ENCODE data around the gene GPR3. TPM values are rescaled to one million over a fixed set of nuclear protein-coding genes. Genes with fewer than 3 reads are reported as not detected.

Gene GPR3
- total RNA-seq, 1 experiment from 2014 or later: 0.80 TPM

DNA sequence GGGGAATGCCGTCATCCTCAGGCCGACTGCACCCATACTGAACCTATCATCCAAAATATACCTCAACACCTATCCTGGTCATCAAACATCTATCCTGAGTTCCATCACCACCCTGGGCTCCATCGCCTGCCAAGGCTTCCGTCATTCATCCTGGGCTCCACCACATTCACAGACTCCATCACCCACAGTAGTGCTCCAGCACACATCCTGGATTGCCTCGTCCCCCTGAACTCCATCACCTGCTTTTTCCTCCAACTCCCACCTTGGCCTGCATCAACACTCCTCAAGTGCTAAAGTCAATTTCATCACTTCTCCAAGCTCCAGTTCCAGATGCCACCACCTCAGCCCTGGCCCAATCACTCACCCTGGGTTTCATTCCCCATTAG lies 33.5 kb upstream of the GPR3 start:
- DNase-seq (ENCODE audit: low read depth): no peak

DNA sequence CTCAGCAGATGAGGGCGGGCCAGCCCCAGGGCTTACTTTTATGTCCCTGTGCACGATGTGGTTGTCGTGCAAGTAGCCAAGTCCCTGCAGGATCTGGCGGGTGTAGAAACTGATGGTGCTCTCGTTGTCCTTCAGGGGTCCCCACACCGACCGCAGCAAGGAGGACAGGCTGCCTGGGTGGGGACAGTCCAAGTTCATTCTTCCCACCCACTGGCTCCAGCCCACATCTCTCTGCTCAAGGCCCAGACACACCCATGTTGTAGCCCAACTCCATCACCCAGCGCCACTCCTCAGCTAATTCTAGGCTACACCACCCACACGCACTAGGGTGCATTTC lies 32.6 kb upstream of the GPR3 start:
- DNase-seq (ENCODE audit: low read depth): no peak

DNA sequence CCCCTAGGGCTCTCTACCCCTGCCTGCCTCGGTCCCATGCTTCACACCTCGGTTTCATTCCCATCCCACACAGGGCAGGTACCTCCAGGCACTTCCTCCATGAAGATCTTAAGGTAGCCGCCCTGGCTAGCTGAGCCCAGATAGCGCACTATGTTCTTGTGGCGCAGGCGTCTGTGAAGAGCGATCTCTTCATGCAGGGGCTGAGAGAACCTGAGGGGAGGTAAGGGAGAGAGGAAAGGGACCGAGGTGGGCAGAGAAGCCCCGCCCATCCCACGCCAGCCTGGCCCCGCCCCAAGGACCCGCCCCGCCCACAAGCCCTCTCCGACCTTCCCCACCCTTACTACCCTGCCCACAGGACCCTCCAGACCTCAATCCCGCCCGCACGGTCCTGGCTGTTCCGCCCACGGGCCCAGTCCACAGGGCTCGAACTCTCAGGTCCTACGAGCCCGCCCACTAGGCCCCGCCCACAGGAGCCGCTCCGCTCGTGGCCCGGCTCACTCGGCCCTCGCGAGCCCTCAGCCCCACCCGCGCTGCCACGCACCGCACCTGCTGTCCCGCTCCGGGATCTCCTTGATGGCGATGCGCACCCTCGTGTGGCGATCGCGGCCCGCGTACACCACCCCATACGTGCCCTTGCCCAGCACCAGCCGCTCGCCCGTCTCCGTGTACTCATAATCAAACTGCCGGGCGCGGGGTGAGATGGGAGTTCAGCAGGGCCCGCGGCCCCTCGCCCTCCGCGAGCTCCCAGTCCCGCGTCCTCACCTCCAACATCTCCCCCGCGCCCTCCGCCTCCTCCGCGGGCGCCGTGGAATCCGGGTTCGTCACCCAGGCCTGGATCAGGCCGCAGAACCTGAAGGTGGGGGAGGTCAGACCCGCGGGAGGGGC lies 32.0 kb upstream of the GPR3 start:
- DNase-seq (ENCODE audit: low read depth): no peak

DNA sequence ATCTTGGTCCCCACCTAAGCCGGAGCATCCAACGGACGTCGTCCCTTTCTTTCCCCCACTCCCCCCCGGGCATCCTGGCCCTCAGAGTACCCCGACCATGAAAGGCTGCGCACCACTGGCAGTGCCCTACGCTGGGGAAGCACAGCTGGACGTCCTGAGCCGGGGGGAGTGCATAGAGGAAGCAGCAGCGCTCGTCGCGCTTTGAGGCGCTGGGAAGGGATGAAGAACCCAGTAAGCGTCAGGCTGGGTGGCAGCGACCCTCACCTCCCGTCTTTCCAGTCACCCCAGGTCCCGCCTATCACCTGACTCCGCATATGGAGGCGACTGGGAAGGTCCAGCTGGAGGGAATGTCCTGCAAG lies 31.4 kb upstream of the GPR3 start:
- DNase-seq (ENCODE audit: low read depth): no peak

DNA sequence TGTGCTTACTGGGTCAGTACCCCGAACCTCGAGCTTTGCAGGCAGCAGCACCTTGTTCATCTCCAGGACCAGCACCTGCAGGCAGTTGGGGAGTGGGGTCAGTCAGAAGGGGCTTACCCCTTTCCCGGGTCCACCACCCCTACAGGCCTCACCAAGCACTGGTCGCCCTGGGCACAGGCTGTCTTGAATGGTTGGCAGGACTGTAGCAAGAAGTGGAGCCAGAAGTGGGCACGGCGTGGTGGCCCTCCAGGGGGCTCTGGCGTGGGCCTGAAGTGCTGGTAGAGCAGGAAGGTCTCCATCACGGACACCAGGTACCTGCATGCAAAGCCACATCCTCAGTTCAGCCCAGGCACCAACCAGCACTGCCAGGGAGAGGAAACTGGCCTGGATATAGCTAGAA lies 30.9 kb upstream of the GPR3 start:
- no peak for DNase-seq (ENCODE audit: low read depth)

DNA sequence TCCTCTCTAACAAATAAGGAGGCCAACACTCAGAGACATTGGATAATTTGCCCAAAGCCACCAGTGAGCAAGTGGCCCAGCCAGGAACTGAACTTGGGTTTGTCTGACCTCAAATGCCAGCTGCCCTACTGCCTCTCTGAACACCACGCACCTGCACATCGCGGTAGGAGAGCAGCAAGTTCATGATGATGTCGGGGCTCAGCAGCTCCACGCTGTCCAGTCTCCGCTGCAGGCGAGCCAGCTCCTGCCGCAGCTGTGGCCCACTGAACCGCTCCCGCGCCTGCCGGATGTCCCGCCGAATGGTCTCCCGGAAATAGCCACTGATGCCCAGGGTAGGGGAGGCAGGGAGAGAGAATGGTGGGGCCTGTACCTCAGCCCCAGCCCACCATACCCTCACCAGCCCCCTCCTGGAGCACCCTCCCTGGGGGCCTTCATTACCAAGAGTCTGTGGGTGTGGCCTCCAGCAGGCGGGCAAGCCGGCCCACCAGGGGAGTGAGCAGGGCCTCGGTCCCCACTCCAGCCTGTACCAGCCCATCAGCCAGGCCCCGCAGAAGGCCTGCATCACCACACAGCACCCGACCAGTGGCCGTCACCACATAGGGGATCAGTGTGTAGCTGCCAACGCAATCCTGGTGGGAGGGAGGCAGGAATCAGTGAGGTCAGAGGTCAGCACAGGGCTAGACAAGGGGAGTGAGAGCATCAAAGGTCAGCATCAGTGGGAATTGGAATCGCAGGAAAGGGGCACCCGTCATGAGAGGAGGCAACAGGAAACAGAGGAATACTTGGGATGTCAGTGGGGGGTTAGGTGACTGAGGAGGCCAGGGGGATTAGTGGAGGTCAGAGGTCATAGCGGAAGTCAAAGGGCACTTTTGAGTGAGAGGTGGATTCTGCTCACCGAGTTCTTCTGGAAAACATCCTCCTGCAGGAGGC lies 28.4 kb upstream of the GPR3 start:
- no peak for DNase-seq (ENCODE audit: low read depth)

DNA sequence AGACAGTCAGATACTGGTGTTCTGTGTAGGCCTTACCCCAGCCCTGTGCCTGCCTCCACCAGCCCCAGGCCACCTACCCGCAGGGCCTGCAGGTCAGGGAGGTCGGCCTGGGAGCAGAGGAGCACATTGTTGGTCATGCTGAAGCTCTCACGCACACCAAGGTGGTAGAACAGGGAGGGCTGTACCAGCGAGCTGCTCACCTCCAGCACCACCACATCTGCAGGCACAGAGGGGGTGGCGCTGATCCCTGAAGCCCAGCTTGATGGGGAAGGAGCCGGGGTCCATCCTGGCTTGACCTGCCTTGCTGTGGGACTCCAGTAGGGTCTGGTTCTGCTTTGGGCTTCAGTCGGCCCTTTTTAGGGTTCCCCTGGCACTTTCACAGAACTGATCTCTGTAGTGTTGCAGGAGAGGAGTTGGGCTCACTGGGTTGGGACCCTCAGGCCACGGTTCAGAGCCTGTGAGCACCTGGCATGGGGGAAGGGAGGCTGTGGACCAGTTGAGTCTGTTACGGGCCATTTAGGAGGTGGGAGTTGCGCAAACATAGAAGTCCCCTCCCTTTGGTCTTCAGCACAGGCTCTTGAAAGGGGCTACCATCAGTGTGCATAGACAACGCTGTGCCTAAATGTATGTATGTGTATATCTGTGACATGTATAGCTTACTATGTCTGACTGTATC lies 27.6 kb upstream of the GPR3 start:
- no peak for DNase-seq (ENCODE audit: low read depth)

DNA sequence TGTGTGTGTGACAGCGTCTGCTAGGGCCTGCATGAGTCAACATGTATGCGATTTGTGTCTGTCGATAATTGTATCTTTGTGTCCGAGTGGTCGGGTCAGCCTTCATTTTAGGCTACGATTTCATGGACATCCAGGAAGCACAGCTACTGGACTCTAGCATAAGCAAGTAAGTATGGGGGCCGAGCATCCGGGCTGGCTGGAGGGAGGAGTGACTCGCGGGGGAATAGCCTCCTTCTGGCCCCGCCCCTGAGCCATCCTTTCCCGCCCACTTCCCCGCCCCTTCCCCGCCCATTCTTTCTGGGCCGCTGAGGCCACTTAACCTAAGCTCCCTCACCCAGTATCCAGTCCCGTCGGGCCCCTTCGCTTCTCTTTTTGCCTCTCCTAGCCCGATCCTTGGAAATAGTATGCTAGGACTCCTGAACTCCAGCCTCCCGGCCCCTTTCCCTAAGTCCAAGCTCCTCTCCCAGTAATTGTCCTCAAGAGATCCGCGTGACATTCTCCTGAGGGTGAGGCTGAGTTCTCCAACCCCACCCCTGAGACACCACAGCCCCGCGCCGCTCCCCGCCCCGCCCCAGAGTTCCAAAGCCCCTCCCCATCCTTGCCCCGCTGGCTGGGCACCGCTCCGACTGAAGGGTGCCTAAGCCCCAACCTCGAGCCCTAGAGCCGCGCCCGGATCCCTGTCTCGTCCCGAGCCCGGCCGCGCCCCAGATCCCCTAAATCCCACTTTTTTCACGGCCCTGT lies 26.9 kb upstream of the GPR3 start:
- peak; percentile 90 for DNase-seq (ENCODE audit: low read depth)

DNA sequence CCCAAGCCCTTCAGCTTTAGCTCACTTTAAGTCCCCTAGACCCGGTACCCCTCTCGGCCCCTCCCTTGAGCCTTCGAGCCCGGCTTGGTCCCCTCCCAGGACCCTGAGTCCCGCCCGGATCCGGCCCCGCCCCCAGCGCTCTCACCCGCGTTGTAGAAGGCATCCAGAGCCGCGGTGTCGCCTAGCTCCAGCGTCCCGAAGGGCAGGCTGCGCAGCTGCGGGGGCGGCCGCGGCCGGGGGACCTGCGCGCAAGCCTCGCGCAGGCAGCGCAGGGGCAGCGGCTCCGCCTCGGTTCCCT lies 26.4 kb upstream of the GPR3 start:
- DNase-seq (ENCODE audit: low read depth): peak; percentile 87

DNA sequence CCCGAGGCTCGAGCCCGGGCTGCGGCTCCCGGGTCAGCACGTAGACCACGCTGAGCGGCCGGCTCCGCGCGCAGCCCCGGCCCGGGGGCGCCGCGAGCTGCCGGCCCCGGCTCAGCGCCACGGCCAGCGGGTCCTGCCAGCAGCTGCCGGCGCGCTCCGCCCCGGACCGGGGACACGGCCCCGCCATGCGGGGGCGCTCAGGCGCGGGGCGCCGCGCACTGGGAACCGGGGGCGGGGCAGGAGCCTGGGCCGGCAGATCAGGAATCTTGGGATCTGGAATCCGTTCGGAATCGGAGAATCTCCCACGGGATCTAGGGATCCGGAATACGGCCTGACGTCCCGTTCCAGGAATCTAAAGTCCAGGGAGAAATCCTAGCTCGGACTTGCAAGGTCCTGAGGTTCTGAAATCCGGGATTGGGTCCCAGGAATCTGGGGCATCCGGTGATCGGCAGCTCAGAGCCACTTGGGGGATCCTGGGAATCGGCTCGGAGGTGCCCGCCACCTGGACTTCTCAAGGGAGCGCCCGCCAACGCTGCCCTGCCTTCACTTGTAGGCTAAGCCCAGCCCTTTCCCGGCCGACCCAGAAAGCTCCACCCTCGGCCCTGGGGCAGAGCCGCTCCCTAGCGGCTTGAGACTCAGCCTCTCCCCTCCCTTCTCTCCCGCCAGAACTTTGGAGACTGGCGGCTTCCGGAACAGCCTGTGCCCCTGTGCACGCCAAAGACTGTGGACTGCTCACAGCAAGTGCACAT lies 25.8 kb upstream of the GPR3 start, which contains the start of gene MAP3K6:
TSS of gene MAP3K6 (minus strand) at position 551 of the 749 bp plus-strand sequence. CDS start at position 187, 364 bp downstream.
- peak; percentile 90 for DNase-seq (ENCODE audit: low read depth)

DNA sequence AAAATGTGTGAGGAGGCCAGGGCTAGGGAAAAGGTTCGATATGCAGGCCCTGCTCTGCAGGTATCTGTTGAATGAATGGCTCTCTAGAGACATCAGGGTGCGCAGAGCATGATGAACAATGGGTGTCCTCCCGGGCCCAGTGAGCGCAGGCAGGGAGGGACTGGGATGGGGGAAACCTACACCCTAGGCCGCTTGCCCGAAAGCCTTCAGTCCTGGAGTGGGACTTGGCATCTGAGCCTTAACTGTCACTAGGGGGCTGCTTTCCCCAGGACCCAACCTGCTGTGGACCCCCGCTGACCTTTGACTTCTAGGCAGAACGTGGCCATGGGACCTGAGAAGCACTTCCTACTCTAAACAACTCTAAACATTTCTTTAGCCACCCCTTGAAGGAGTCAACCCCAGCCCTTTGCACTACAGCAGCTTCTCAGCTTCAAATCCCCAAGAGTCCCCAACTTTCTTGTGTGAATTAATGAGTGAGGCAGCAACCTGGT lies 25.2 kb upstream of the GPR3 start:
- no peak for DNase-seq (ENCODE audit: low read depth)

DNA sequence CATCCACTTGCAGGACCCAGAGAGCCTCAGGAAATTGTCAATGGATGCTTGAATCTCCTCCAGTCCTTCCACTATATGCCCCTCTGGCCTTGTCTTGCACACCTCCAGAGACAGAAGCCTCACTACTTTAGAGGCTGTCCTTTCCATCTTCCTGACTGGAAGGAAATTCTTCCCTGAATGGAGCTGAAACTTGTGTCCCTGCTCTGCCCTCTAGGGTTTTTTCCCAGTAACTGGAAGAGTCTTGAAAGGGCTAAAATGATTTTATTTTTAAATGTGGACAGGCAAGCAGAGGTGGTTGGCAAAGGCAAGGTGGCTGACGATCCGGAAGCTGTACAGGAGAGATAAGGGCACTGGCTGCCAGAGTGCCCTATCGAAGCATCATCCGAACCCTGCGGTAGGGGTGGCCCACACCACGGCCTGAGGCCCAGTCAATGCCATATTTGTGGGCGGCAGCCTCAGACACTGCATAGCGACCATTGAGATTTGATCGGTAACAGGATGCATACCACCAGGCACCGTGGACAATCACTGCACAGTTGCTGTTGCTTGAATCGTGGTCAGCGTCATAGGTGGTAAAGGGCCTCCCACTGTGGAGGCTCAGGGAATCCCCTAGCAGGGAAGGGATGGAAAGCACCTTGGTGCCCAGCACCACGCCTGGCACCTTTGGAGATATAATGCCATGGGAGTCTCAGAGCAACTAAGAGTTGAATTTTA lies 23.4 kb upstream of the GPR3 start:
- DNase-seq (ENCODE audit: low read depth): no peak

DNA sequence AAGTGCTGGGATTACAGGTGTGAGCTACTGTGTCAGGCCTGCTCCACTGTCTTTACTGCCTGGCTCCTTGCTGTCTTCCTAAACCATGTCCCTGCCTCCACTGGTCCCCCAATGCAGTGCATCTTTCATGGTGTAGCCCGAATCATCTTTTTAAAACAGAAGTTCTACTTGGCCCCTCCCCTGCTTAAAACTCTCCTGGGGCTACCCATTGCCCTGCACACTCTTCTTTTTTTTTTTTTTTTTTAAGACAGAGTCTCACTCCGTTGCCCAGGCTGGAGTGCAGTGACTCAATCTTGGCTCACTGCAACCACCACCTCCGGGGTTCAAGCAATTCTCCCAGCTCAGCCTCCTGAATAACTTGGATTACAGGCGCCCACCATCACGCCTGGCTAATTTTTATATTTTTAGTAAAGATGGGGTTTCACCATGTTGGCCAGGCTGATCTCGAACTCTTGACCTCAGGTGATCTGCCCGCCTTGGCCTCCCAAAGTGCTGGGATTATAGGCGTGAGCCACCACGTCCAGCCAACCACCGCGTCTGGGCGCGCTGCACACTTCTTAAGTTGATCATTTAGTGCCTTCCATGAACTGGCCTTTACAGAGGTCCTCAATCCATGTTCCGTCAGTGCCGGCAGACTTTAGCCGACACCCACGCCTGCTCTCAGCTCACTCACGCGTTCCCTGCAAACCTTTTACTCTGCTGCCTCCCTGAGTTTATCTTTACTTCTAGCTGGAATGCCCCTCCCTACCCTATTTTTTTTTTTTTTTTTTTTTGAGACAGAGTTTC lies 20.2 kb upstream of the GPR3 start:
- no peak for DNase-seq (ENCODE audit: low read depth)

DNA sequence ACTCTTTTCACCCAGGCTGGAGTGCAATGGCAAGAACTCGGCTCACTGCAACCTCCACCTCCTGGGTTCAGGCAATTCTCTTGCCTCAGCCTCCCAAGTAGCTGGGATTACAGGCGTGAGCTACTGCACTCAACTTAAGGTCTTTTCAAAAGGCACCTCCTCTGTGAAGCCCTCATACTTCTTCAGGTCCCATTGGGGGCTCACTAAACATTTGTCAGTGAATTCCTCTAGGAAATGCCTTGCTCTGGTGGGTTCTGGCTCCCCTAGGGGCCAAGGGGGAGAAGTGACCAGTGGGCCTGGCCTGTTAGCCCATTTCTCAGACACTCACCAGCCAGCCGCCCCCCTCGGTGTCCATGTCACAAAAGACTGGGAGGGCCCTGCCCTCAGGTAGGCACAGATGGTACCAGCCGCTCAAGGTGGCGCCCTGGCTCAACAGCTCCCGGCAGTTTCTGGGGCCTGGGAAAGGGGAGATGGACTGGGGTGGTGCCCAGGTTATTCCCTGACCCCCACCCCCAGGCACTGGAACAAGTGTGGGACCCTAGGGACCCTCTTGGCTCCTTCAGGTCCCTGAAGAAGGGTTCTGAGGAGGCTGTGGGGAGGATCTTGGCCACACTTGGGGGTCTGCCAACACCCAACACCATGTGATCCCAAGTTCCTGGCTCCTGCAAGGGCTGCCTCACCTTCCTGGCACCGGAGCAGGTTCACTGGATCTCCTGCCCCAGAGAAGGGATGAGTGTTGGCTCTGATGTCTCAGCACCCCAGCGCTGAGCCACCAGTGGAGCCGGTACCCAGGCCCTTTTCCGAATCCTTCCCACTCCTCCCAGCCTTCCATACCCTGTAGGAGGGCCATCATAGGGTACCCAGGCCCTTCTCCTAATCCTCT lies 19.4 kb upstream of the GPR3 start:
- no peak for DNase-seq (ENCODE audit: low read depth)

DNA sequence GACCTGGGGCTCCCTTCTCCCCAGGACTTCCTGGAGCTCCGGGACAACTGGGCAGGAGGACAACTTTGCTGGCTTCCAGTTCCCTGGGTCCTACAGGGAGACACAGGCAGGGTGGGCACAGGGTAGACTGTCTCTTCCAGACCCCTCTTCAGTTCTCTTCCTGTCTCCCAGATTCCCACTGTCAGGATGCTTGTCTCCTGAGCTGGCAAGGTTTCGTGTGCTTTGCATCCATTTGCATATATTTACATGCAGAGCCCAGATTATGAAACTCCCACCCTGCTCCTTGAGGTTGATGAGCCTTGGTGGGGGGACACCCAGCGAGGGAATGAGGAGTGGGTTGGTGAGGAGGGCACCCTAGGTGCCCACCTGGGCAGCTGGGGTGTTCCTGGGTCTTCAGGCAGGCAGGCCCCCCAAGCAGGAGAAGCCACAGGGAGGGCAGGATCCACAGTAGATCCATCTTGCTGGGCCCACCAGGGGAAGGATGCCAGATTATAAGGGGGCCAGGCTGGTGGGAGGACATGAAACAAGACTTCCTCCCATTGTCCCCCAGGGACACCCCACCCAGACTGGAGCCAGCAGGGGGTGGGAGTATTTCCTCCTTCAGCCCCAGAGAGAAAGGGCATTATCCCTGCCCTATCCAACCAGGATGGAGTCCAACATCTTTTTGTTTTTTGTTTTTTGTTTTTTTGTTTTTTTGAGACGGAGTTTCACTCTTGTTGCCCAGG lies 17.9 kb upstream of the GPR3 start, which contains the start of gene FCN3:
TSS of gene FCN3 (minus strand) at position 463 of the 725 bp plus-strand sequence. CDS start at position 457, 6 bp downstream.
- no peak for DNase-seq (ENCODE audit: low read depth)

DNA sequence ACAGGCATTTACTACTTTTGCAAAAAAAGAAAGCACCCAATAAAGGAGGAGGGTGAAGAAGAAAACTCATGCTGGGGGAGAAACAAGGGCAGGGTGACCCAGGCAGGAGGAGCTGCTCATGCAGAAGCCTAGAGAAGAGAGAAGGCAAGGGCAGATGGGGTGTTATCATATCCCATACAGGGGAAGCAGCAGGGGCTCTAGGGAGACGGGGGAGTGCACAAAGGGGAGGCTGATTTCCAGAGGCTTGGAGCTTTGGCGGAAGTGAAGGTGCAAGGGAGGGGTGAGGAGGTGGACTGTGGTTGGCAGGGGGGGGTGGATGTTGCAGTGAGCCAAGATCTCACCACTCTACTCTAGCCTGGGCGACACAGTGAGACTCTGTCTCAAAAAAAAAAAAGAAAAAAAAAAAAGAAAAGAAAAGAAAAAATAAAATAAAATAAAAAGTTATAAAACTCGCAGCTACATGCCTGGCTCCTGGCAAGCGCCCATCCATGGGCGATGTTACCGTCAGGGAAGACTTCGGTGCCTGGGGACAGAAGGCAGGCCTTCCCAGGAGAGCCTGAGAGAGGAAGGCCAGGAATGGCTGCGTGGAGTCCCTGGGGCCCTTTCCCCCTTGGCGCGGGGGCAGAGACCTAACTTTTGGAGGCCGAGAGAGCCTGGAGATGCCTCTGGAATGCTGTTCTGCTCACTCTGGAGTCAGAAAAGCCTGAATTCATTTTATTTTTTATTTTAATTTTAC lies 14.5 kb upstream of the GPR3 start:
- no peak for DNase-seq (ENCODE audit: low read depth)

Data from Daoy (cell line).